C4-2B (cell line): ENCODE results near the gene CFAP299.
"Not testable (repeated sequence)": the region's sequence is repeated elsewhere in the genome, so short reads cannot be mapped to it uniquely, and the experiment has no call there.

Experiments
- H3K27ac ChIP-seq: fragments of 450-650 bp; 2 replicates; pipeline ENCODE4 v1.5.1; 2017
- CTCF ChIP-seq: fragments of 450-650 bp; conservative IDR thresholded peaks from 2 replicates; pipeline ENCODE4 v1.5.1; 2017; ENCODE audit warnings: mild to moderate bottlenecking
- ZFX ChIP-seq: fragments of 450-650 bp; IDR thresholded peaks from 2 replicates; pipeline ENCODE4 v1.6.1; 2017

The CFAP299 gene

GRCh38 chr4:80731436-80731835 lies 395.9 kb downstream of the CFAP299 start:
- TF ChIP-seq ZFX = no peak
- TF ChIP-seq CTCF = no peak
- H3K27ac ChIP-seq = no peak overlapping the region

GRCh38 chr4:80732010-80732409 lies 396.5 kb downstream of the CFAP299 start:
- TF ChIP-seq CTCF (no peak), ZFX (no peak)
- H3K27ac ChIP-seq = no peak overlapping the region

GRCh38 chr4:80740375-80740774 lies 404.8 kb downstream of the CFAP299 start:
- TF ChIP-seq CTCF (no peak), ZFX (no peak)
- H3K27ac ChIP-seq = no peak overlapping the region

GRCh38 chr4:80749558-80749957 lies 414.0 kb downstream of the CFAP299 start:
- not testable (repeated sequence) for H3K27ac ChIP-seq

GRCh38 chr4:80751200-80751599 lies 415.7 kb downstream of the CFAP299 start:
- no peak overlapping the region for H3K27ac ChIP-seq
- TF ChIP-seq CTCF (no peak), ZFX (no peak)

- TF ChIP-seq ZFX (no peak), CTCF (no peak)
- no peak overlapping the region for H3K27ac ChIP-seq
These were observed 432.4 kb downstream of the CFAP299 start for GRCh38 chr4:80767944-80768343.

- H3K27ac ChIP-seq = no peak overlapping the region
- no peak for TF ChIP-seq CTCF
- TF ChIP-seq ZFX = no peak
These were observed 440.6 kb downstream of the CFAP299 start for GRCh38 chr4:80776168-80776567.

GRCh38 chr4:80781431-80781830 lies 445.9 kb downstream of the CFAP299 start:
- no peak for TF ChIP-seq ZFX
- TF ChIP-seq CTCF = no peak
- H3K27ac ChIP-seq = no peak overlapping the region
